Measurements from ENCODE around the gene R3HDM4. TPM values are rescaled to one million over a fixed set of nuclear protein-coding genes. Genes with fewer than 3 reads are reported as not detected.

The R3HDM4 gene
- total RNA-seq, 2 donors from 2014 or later = 19.5 to 30.4 TPM

GRCh38 chr19:956766-957440 is 43.9 kb upstream of the R3HDM4 start:
- Histone ChIP-seq H3K36me3 (no peaks in the 10 kb centered on the region), H3K4me3 (no peak overlapping the region), H3K4me1 (peaks cover 0 to 8% of the 10 kb centered on the region in 2 donors), H3K27me3 (no peaks in the 10 kb centered on the region), H3K27ac (no peak overlapping the region), H3K9me3 (no peaks in the 10 kb centered on the region)
- no peak for DNase-seq (ENCODE audit: low spot score)
- TF ChIP-seq CTCF (IDR thresholded peaks at IDR 0.05) = no peak

GRCh38 chr19:955803-956765 is 43.1 kb upstream of the R3HDM4 start:
- Histone ChIP-seq H3K4me1 (peaks cover 0 to 8% of the 10 kb centered on the region in 2 donors), H3K27me3 (no peaks in the 10 kb centered on the region), H3K4me3 (no peak overlapping the region), H3K27ac (no peak overlapping the region), H3K36me3 (no peaks in the 10 kb centered on the region), H3K9me3 (no peaks in the 10 kb centered on the region)
- no peak for DNase-seq (ENCODE audit: low spot score)
- TF ChIP-seq CTCF (IDR thresholded peaks at IDR 0.05) = no peak

GRCh38 chr19:954672-955494 is 41.9 kb upstream of the R3HDM4 start:
- TF ChIP-seq CTCF (IDR thresholded peaks at IDR 0.05) = no peak
- H3K4me1 ChIP-seq = peaks cover 0 to 8% of the 10 kb centered on the region in 2 donors
- no peak overlapping the region for H3K4me3 ChIP-seq
- H3K27ac ChIP-seq = no peak overlapping the region
- no peaks in the 10 kb centered on the region for H3K9me3 ChIP-seq
- no peaks in the 10 kb centered on the region for H3K36me3 ChIP-seq
- no peak for DNase-seq (ENCODE audit: low spot score)
- H3K27me3 ChIP-seq = no peaks in the 10 kb centered on the region

GRCh38 chr19:954272-954671 is 41.3 kb upstream of the R3HDM4 start:
- H3K27ac ChIP-seq = no peak overlapping the region
- H3K4me3 ChIP-seq = no peak overlapping the region
- H3K36me3 ChIP-seq = no peaks in the 10 kb centered on the region
- TF ChIP-seq CTCF (IDR thresholded peaks at IDR 0.05) = no peak
- H3K9me3 ChIP-seq = no peaks in the 10 kb centered on the region
- no peak for DNase-seq (ENCODE audit: low spot score)
- H3K27me3 ChIP-seq = no peaks in the 10 kb centered on the region
- peaks cover 0 to 8% of the 10 kb centered on the region in 2 donors for H3K4me1 ChIP-seq

- Histone ChIP-seq H3K4me1 (peaks cover 0 to 8% of the 10 kb centered on the region in 2 donors), H3K4me3 (no peak overlapping the region), H3K9me3 (no peaks in the 10 kb centered on the region), H3K36me3 (no peaks in the 10 kb centered on the region), H3K27me3 (no peaks in the 10 kb centered on the region), H3K27ac (no peak overlapping the region)
- no peak for TF ChIP-seq CTCF (IDR thresholded peaks at IDR 0.05)
- no peak for DNase-seq (ENCODE audit: low spot score)
These were observed 40.6 kb upstream of the R3HDM4 start for GRCh38 chr19:953445-954271.

All from right atrium auricular region (tissue), 2 donors.